SK-N-SH (cell line): ENCODE results near the gene GYS1.

Experiments
- EZH2phosphoT487 ChIP-seq: fragments of 200-600 bp; sonication (generic); IDR thresholded peaks from 2 replicates; pipeline ENCODE4 v1.6.1; 2017; ENCODE audit warnings: low read depth, mixed run types, mild to moderate bottlenecking, antibody characterized with exemption, moderate library complexity, borderline replicate concordance
- GABPA ChIP-seq: IDR thresholded peaks from 2 replicates; pipeline ENCODE4 v1.4.0; 2012; ENCODE audit warnings: low read depth, mild to moderate bottlenecking
- MXI1 ChIP-seq: IDR thresholded peaks from 2 replicates; pipeline ENCODE4 v1.6.1; 2012; ENCODE audit warnings: mild to moderate bottlenecking, low read depth, low read length, improper control_type of control experiment
- NFIC ChIP-seq: IDR thresholded peaks from 2 replicates; pipeline ENCODE4 v1.4.0; 2012; ENCODE audit warnings: borderline replicate concordance
- RAD21 ChIP-seq: IDR thresholded peaks from 2 replicates; pipeline ENCODE4 v1.6.1; 2012; ENCODE audit warnings: mild to moderate bottlenecking, low read length
- RCOR1 ChIP-seq: fragments of 150-350 bp; IDR thresholded peaks from 2 replicates; pipeline ENCODE4 v1.6.1; 2017; ENCODE audit warnings: antibody characterized with exemption, low read length
- RFX5 ChIP-seq: IDR thresholded peaks from 2 replicates; pipeline ENCODE4 v1.6.1; 2012; ENCODE audit warnings: mild to moderate bottlenecking, improper control_type of control experiment, low read length
- RXRA ChIP-seq: IDR thresholded peaks from 2 replicates; pipeline ENCODE4 v1.4.0; 2012; ENCODE audit warnings: low read depth, mild to moderate bottlenecking, borderline replicate concordance
- SIN3A ChIP-seq: IDR thresholded peaks from 2 replicates; pipeline ENCODE4 v1.6.1; 2012; ENCODE audit warnings: low read depth, mild to moderate bottlenecking, low read length, moderate library complexity, borderline replicate concordance
- TAF1 ChIP-seq: IDR thresholded peaks from 2 replicates; pipeline ENCODE4 v1.6.1; 2012; ENCODE audit warnings: low read depth, mild to moderate bottlenecking, low read length, moderate library complexity, borderline replicate concordance
- YY1 ChIP-seq: IDR thresholded peaks from 2 replicates; pipeline ENCODE4 v1.4.0; 2012; ENCODE audit warnings: low read depth, mild to moderate bottlenecking
- TF ChIP-seq, protein P1 (sequence below): fragments of 200-600 bp; sonication (generic); IDR thresholded peaks from 2 replicates; pipeline ENCODE4 v1.6.1; 2017; ENCODE audit warnings: antibody characterized with exemption, mild to moderate bottlenecking, moderate library complexity
- TF ChIP-seq, protein P2 (sequence below): IDR thresholded peaks from 2 replicates; pipeline ENCODE4 v1.4.0; 2012; ENCODE audit warnings: low read depth
- TF ChIP-seq, protein P3 (sequence below): fragments of 150-350 bp; IDR thresholded peaks from 2 replicates; pipeline ENCODE4 v1.6.1; 2017; ENCODE audit warnings: antibody characterized with exemption, low read length, low read depth, borderline replicate concordance

DNA sequence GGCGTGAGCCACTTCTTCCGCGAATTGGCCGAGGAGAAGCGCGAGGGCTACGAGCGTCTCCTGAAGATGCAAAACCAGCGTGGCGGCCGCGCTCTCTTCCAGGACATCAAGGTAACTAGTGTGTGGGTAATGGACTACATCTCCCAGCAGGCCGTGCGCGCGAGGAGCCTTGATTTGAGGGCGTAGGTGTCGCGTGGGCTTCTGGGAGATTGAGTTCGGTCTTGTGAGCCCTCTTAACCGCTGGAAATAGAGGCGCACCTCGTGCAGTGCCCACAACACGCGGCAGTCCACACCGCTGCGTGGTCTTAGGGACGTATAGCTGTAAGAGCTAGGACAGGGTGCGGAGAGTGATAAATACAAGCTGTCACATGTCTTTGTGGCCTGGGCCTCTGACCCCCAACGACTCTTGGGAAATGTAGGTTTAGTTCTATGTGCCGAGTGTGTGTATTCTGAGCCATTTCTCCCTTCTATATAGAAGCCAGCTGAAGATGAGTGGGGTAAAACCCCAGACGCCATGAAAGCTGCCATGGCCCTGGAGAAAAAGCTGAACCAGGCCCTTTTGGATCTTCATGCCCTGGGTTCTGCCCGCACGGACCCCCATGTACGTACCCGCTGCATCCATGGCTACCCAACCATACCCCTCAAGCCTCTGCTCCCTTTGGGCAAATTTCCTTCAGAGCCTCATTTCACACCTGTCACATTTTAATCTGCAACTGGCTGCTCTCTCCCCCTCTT, 27.1 kb downstream of the GYS1 start:
- TF ChIP-seq RCOR1 (no peak), GABPA (no peak; the same call in 1 of the 2 replicates), MXI1 (peak; percentile 92), RFX5 (no peak), RAD21 (no peak), YY1 (0 out of 2 replicates have a peak, but pooled peaks have one; percentile 9), RXRA (no peak), SIN3A (no peak; the same call in 1 of the 2 replicates), TAF1 (no peak), EZH2phosphoT487 (no peak), NFIC (no peak)
- TF ChIP-seq, protein P1, sequence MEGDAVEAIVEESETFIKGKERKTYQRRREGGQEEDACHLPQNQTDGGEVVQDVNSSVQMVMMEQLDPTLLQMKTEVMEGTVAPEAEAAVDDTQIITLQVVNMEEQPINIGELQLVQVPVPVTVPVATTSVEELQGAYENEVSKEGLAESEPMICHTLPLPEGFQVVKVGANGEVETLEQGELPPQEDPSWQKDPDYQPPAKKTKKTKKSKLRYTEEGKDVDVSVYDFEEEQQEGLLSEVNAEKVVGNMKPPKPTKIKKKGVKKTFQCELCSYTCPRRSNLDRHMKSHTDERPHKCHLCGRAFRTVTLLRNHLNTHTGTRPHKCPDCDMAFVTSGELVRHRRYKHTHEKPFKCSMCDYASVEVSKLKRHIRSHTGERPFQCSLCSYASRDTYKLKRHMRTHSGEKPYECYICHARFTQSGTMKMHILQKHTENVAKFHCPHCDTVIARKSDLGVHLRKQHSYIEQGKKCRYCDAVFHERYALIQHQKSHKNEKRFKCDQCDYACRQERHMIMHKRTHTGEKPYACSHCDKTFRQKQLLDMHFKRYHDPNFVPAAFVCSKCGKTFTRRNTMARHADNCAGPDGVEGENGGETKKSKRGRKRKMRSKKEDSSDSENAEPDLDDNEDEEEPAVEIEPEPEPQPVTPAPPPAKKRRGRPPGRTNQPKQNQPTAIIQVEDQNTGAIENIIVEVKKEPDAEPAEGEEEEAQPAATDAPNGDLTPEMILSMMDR, result no peak
- TF ChIP-seq, protein P2, sequence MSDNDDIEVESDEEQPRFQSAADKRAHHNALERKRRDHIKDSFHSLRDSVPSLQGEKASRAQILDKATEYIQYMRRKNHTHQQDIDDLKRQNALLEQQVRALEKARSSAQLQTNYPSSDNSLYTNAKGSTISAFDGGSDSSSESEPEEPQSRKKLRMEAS, result peak; percentile 31; the same call in 1 of the 2 replicates
- TF ChIP-seq, protein P3, sequence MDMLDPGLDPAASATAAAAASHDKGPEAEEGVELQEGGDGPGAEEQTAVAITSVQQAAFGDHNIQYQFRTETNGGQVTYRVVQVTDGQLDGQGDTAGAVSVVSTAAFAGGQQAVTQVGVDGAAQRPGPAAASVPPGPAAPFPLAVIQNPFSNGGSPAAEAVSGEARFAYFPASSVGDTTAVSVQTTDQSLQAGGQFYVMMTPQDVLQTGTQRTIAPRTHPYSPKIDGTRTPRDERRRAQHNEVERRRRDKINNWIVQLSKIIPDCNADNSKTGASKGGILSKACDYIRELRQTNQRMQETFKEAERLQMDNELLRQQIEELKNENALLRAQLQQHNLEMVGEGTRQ, result no peak
